NB4 (cell line): ENCODE data around the gene KCNK16.
A peak's percentile ranks its signal among the peaks of the same experiment; 100 is the strongest.

Source experiments
- DNase-seq: peaks from one replicate; pipeline ENCODE4 v3.0.0; 2010; ENCODE audit warnings: low read depth
- H3K4me3 ChIP-seq: one replicate; pipeline ENCODE4 v1.5.1; 2011; ENCODE audit warnings: mild to moderate bottlenecking, low read depth, low read length, moderate library complexity
- MAX ChIP-seq: IDR thresholded peaks from 2 replicates; pipeline ENCODE4 v1.6.1; 2011; ENCODE audit warnings: low read depth, low read length
- MYC ChIP-seq: IDR thresholded peaks from 2 replicates; pipeline ENCODE4 v1.6.1; 2011; ENCODE audit warnings: low read depth, low read length
- POLR2A ChIP-seq: IDR thresholded peaks from 2 replicates; pipeline ENCODE4 v1.6.1; 2011; ENCODE audit warnings: mild to moderate bottlenecking; ENCODE audit not compliant: insufficient read length; ENCODE audit errors: extremely low read depth
- TF ChIP-seq, protein P1 (sequence below): IDR thresholded peaks from one replicate; pipeline ENCODE4 v1.5.1; 2012; ENCODE audit warnings: low read depth, low read length

Gene KCNK16

DNA sequence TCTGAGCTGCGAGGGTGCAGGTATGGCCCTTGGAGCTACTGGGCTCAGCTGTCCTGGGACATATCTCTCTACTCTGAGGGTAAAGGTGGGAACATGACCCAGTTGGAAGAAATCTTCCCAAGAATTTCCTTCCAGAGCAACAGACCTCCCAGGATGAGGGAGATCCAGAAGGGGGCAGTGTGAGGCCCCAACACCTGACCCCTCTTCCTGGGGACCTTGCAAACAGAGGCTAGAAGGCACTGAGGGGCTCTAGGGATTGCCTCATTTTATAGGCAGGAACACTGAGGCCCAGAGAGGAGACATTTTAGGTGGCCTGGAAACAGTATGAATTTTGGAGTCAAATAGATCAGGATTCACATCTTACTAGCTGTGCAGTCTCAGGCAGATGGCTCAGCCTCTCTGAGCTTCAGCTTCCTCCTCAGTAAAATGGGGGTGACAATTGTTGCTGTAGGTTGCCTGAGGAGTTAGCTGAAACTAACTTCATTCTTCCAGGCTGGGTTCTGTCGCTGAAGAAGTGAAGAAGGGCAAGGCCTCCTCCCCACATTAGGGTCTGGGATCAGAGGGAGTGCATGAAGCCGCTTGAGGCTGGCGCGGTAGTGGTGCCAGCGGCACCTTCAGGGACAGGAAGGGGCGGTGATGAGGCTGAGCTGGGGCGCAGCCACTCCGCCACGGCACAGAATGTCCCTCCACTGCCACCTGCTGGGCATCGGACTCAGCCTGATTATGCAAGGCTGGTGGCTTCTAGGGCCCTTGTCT lies 19.7 kb downstream of the KCNK16 start:
- no peak for TF ChIP-seq MYC
- TF ChIP-seq, protein P1, sequence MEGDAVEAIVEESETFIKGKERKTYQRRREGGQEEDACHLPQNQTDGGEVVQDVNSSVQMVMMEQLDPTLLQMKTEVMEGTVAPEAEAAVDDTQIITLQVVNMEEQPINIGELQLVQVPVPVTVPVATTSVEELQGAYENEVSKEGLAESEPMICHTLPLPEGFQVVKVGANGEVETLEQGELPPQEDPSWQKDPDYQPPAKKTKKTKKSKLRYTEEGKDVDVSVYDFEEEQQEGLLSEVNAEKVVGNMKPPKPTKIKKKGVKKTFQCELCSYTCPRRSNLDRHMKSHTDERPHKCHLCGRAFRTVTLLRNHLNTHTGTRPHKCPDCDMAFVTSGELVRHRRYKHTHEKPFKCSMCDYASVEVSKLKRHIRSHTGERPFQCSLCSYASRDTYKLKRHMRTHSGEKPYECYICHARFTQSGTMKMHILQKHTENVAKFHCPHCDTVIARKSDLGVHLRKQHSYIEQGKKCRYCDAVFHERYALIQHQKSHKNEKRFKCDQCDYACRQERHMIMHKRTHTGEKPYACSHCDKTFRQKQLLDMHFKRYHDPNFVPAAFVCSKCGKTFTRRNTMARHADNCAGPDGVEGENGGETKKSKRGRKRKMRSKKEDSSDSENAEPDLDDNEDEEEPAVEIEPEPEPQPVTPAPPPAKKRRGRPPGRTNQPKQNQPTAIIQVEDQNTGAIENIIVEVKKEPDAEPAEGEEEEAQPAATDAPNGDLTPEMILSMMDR = peak; percentile 91
- DNase-seq = peak; percentile 88
- H3K4me3 ChIP-seq = no peak overlapping the region

- no peak overlapping the region for H3K4me3 ChIP-seq
- TF ChIP-seq POLR2A (no peak), MYC (no peak), MAX (no peak)
- TF ChIP-seq, protein P1 = no peak
- DNase-seq = no peak
Observed at GRCh38 chr6:39302011-39302410, 20.5 kb downstream of the KCNK16 start.

DNA sequence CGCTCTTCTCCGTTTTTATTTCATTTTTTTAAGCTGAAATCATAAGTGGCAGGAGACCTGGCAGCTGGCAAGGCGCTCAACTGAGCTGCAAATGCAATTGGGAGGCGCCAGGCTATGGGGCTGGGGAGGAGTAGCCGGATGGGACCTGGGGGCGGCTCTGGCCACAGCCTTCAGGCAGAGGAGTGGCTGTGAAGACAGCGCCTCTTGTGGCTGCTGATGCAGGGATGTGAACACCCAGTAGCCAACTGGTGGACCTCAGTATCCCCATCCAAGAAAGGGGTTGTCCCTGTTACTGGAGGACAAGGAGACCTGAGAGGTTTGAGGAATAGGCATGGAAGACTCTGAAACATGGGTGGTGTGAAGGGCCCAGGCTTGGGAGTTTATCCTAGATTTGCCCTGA lies 20.9 kb downstream of the KCNK16 start:
- TF ChIP-seq POLR2A = no peak
- TF ChIP-seq, protein P1 = peak; percentile 54
- H3K4me3 ChIP-seq = no peak overlapping the region
- DNase-seq = peak; percentile 47

GRCh38 chr6:39300739-39301138 lies 21.8 kb downstream of the KCNK16 start:
- DNase-seq = peak; percentile 66
- TF ChIP-seq, protein P1 = no peak
- TF ChIP-seq MYC (peak; percentile 88), POLR2A (no peak), MAX (peak; percentile 91)
- no peak overlapping the region for H3K4me3 ChIP-seq

- TF ChIP-seq MYC (no peak), MAX (no peak), POLR2A (no peak)
- TF ChIP-seq, protein P1 = no peak
- no peak overlapping the region for H3K4me3 ChIP-seq
- DNase-seq = no peak
Observed at GRCh38 chr6:39298061-39298460, 24.4 kb downstream of the KCNK16 start.
